CD4-positive, CD25-positive, alpha-beta regulatory T cell (primary cell): ENCODE data around the gene SPATA24. TPM values are rescaled to one million over a fixed set of nuclear protein-coding genes. Genes with fewer than 3 reads are reported as not detected.
"Not testable (repeated sequence)": the region's sequence is repeated elsewhere in the genome, so short reads cannot be mapped to it uniquely, and the experiment has no call there.

Source experiments
- ATAC-seq, 2 donors: fragments of 150-1000 bp; cut with Tn5 transposase; one replicate each; pipeline ENCODE4 v1.10.0; 2021; ENCODE audit warnings: low read depth in 2 of 2, moderate number of reproducible peaks in 2 of 2, moderate library complexity in 1 of 2
- DNase-seq, 3 donors: peaks; one replicate each; pipeline versions ENCODE4 v3.0.0 to v3.0.0-alpha.2; 2012 to 2022; ENCODE audit warnings: mixed read lengths in 1 of 3
- H3K27ac ChIP-seq: one replicate; pipeline ENCODE4 v1.7.0; 2013; ENCODE audit warnings: mild to moderate bottlenecking, low read length; ENCODE audit not compliant: insufficient read depth, poor library complexity, severe bottlenecking
- H3K27me3 ChIP-seq: one replicate; pipeline ENCODE4 v1.7.0; 2013; ENCODE audit warnings: low read length; ENCODE audit not compliant: control insufficient read depth, insufficient read depth
- H3K36me3 ChIP-seq: one replicate; pipeline ENCODE4 v1.7.0; 2013; ENCODE audit warnings: mild to moderate bottlenecking, low read length, moderate library complexity; ENCODE audit not compliant: control insufficient read depth, insufficient read depth
- H3K4me1 ChIP-seq: 2 replicates; pipeline ENCODE4 v1.7.0; 2013; ENCODE audit warnings: mild to moderate bottlenecking, low read length; ENCODE audit not compliant: insufficient read depth, control insufficient read depth, poor library complexity, severe bottlenecking
- H3K4me3 ChIP-seq: one replicate; pipeline ENCODE4 v1.7.0; 2013; ENCODE audit warnings: low read depth, mild to moderate bottlenecking, low read length, moderate library complexity
- H3K9me3 ChIP-seq, 2 experiments: 1 replicate in 1 of 2; 2 replicates in 1 of 2; pipeline ENCODE4 v1.7.0; 2013; ENCODE audit warnings: low read length in 2 of 2, mild to moderate bottlenecking in 1 of 2, moderate library complexity in 1 of 2; ENCODE audit not compliant: control insufficient read depth in 2 of 2
- H3K27ac Mint-ChIP-seq, 3 donors: one replicate each; pipeline ENCODE4 v1.8.0; 2020 to 2022; ENCODE audit warnings: mild to moderate bottlenecking in 3 of 3, mixed read lengths in 3 of 3, moderate library complexity in 2 of 3
- H3K27me3 Mint-ChIP-seq: one replicate; pipeline ENCODE4 v1.8.0; 2022; ENCODE audit warnings: mild to moderate bottlenecking, mixed read lengths
- H3K36me3 Mint-ChIP-seq: one replicate; pipeline ENCODE4 v1.8.0; 2020; ENCODE audit warnings: mixed read lengths
- H3K4me1 Mint-ChIP-seq, 4 donors: one replicate each; pipeline ENCODE4 v1.8.0; 2020 to 2022; ENCODE audit warnings: mixed read lengths in 4 of 4, mild to moderate bottlenecking in 1 of 4
- H3K4me3 Mint-ChIP-seq, 4 donors: one replicate each; pipeline ENCODE4 v1.8.0; 2020 to 2022; ENCODE audit warnings: mild to moderate bottlenecking in 4 of 4, mixed read lengths in 4 of 4, moderate library complexity in 3 of 4
- H3K9me3 Mint-ChIP-seq, 7 donors: one replicate each; pipeline ENCODE4 v1.8.0; 2020 to 2022; ENCODE audit warnings: mixed read lengths in 7 of 7, mild to moderate bottlenecking in 3 of 7, moderate library complexity in 2 of 7
- polyA plus RNA-seq, 4 donors: library from polyadenylated mRNA; unstranded; fragments of 300-500 nt; fragmentation: Illumina TruSeq; gene quantifications; one replicate each; pipeline ENCODE4 v1.2.3, GENCODE V29; 2021
- total RNA-seq: library from RNA; stranded (reverse); gene quantifications from one replicate; pipeline ENCODE4 v1.2.3, GENCODE V29; 2022

Gene SPATA24
- total and polyA plus RNA-seq, 5 donors from 2014 or later: 4.4 to 6.8 (median 5.5) TPM

GRCh38 chr5:139440416-139440815 is 36.5 kb upstream of the SPATA24 start:
- H3K36me3 Mint-ChIP-seq, H3K27ac ChIP-seq, H3K4me3 ChIP-seq, H3K9me3 Mint-ChIP-seq, DNase-seq, H3K9me3 ChIP-seq, ATAC-seq, H3K27me3 ChIP-seq, H3K36me3 ChIP-seq, H3K27me3 Mint-ChIP-seq: not testable (repeated sequence)
- peak overlapping the region in 2 of 4 donors; percentile 2 to 90 for H3K4me3 Mint-ChIP-seq
- H3K27ac Mint-ChIP-seq: peak overlapping the region in 2 of 3 donors; percentile 99 to 100
- peaks cover 25 to 54% (median 38%) of the 10 kb centered on the region in 4 donors for H3K4me1 Mint-ChIP-seq
- H3K4me1 ChIP-seq: peaks cover 47% of the 10 kb centered on the region

- Histone ChIP-seq H3K9me3 (no peaks in the 10 kb centered on the region), H3K36me3 (no peaks in the 10 kb centered on the region), H3K4me1 (peaks cover 45% of the 10 kb centered on the region), H3K27ac (peak within 1 kb of the TSS; percentile 99), H3K4me3 (peak within 1 kb of the TSS; percentile 77), H3K27me3 (no peaks in the 10 kb centered on the region)
- peaks cover 25 to 47% (median 37%) of the 10 kb centered on the region in 4 donors for H3K4me1 Mint-ChIP-seq
- ATAC-seq: peak; percentile 87 to 90
- H3K36me3 Mint-ChIP-seq: peaks cover 7% of the 10 kb centered on the region
- peak within 1 kb of the TSS; percentile 90 to 99 (median 98) for H3K4me3 Mint-ChIP-seq
- H3K27me3 Mint-ChIP-seq: no peaks in the 10 kb centered on the region
- H3K9me3 Mint-ChIP-seq: no peaks in the 10 kb centered on the region
- DNase-seq: peak; percentile 87 to 91 (median 89)
- H3K27ac Mint-ChIP-seq: peak within 1 kb of the TSS; percentile 99 to 100 (median 99)
Observed at GRCh38 chr5:139439013-139439903, 35.4 kb upstream of the SPATA24 start, which contains the start of gene DNAJC18. Gene DNAJC18, minus strand, starts transcription at chr5:139439525. Its CDS starts 80 bp downstream, at chr5:139439445.

- peaks cover 7% of the 10 kb centered on the region for H3K36me3 Mint-ChIP-seq
- H3K4me1 ChIP-seq: peaks cover 39% of the 10 kb centered on the region
- peak overlapping the region; percentile 99 for H3K27ac ChIP-seq
- no peaks in the 10 kb centered on the region for H3K27me3 Mint-ChIP-seq
- H3K9me3 ChIP-seq: no peaks in the 10 kb centered on the region
- peak overlapping the region; percentile 90 to 99 (median 98) for H3K4me3 Mint-ChIP-seq
- H3K27me3 ChIP-seq: no peaks in the 10 kb centered on the region
- no peak for DNase-seq
- no peaks in the 10 kb centered on the region for H3K36me3 ChIP-seq
- H3K4me3 ChIP-seq: peak overlapping the region; percentile 61
- H3K4me1 Mint-ChIP-seq: peaks cover 24 to 41% (median 33%) of the 10 kb centered on the region in 4 donors
- peak overlapping the region; percentile 86 to 100 (median 99) for H3K27ac Mint-ChIP-seq
- no peaks in the 10 kb centered on the region for H3K9me3 Mint-ChIP-seq
- ATAC-seq: no peak
Observed at GRCh38 chr5:139438707-139439012, 34.8 kb upstream of the SPATA24 start.

GRCh38 chr5:139435676-139436075 is 31.8 kb upstream of the SPATA24 start:
- no peaks in the 10 kb centered on the region for H3K27me3 ChIP-seq
- ATAC-seq (no peak), DNase-seq (no peak)
- no peak overlapping the region for H3K27ac ChIP-seq
- H3K4me3 Mint-ChIP-seq: no peak overlapping the region
- H3K36me3 Mint-ChIP-seq: peaks cover 7% of the 10 kb centered on the region
- H3K36me3 ChIP-seq: no peaks in the 10 kb centered on the region
- H3K9me3 ChIP-seq: no peaks in the 10 kb centered on the region
- peaks cover 34% of the 10 kb centered on the region for H3K4me1 ChIP-seq
- peaks cover 23 to 35% (median 31%) of the 10 kb centered on the region in 4 donors for H3K4me1 Mint-ChIP-seq
- no peaks in the 10 kb centered on the region for H3K9me3 Mint-ChIP-seq
- H3K4me3 ChIP-seq: no peak overlapping the region
- no peak overlapping the region for H3K27ac Mint-ChIP-seq
- H3K27me3 Mint-ChIP-seq: no peaks in the 10 kb centered on the region

- no peak overlapping the region for H3K4me3 Mint-ChIP-seq
- Histone ChIP-seq H3K9me3 (no peaks in the 10 kb centered on the region), H3K4me3 (no peak overlapping the region), H3K36me3 (peaks cover 6% of the 10 kb centered on the region), H3K27ac (no peak overlapping the region), H3K27me3 (no peaks in the 10 kb centered on the region), H3K4me1 (peaks cover 7% of the 10 kb centered on the region)
- no peak for DNase-seq
- H3K4me1 Mint-ChIP-seq: peaks cover 12 to 24% (median 14%) of the 10 kb centered on the region in 4 donors
- no peaks in the 10 kb centered on the region for H3K27me3 Mint-ChIP-seq
- peak overlapping the region in 1 of 3 donors; percentile 1 for H3K27ac Mint-ChIP-seq
- ATAC-seq: no peak
- H3K36me3 Mint-ChIP-seq: no peaks in the 10 kb centered on the region
- H3K9me3 Mint-ChIP-seq: no peaks in the 10 kb centered on the region
Observed at GRCh38 chr5:139431706-139432105, 27.8 kb upstream of the SPATA24 start.

- no peaks in the 10 kb centered on the region for H3K27me3 ChIP-seq
- H3K9me3 ChIP-seq: no peaks in the 10 kb centered on the region
- Mint-ChIP-seq H3K9me3 (no peaks in the 10 kb centered on the region), H3K36me3 (no peaks in the 10 kb centered on the region), H3K4me1 (peaks cover 12 to 24% (median 14%) of the 10 kb centered on the region in 4 donors), H3K4me3 (no peak overlapping the region), H3K27me3 (no peaks in the 10 kb centered on the region), H3K27ac (peak overlapping the region; percentile 38 to 74 (median 40))
- H3K4me3 ChIP-seq: no peak overlapping the region
- peak overlapping the region; percentile 44 for H3K27ac ChIP-seq
- peak in 1 of 3 donors; percentile 32 for DNase-seq
- ATAC-seq: peak in 1 of 2 donors; percentile 60
- H3K36me3 ChIP-seq: peaks cover 6% of the 10 kb centered on the region
- peaks cover 5% of the 10 kb centered on the region for H3K4me1 ChIP-seq
Observed at GRCh38 chr5:139430015-139430414, 26.1 kb upstream of the SPATA24 start.

- H3K4me1 Mint-ChIP-seq: peaks cover 18 to 36% (median 21%) of the 10 kb centered on the region in 4 donors
- peaks cover 9% of the 10 kb centered on the region for H3K36me3 Mint-ChIP-seq
- no peak overlapping the region for H3K4me3 Mint-ChIP-seq
- H3K27ac Mint-ChIP-seq: no peak overlapping the region
- ATAC-seq (no peak), DNase-seq (no peak)
- H3K9me3 Mint-ChIP-seq: no peaks in the 10 kb centered on the region
- H3K27ac ChIP-seq: no peak overlapping the region
- H3K27me3 Mint-ChIP-seq: no peaks in the 10 kb centered on the region
- no peak overlapping the region for H3K4me3 ChIP-seq
- no peaks in the 10 kb centered on the region for H3K27me3 ChIP-seq
- H3K36me3 ChIP-seq: peaks cover 13% of the 10 kb centered on the region
- H3K4me1 ChIP-seq: peaks cover 5% of the 10 kb centered on the region
- H3K9me3 ChIP-seq: no peaks in the 10 kb centered on the region
Observed at GRCh38 chr5:139426203-139426885, 22.5 kb upstream of the SPATA24 start.
